Bronchial smooth muscle cell (primary cell): Measurements from ENCODE around the gene ACACA. TPM values are rescaled to one million over a fixed set of nuclear protein-coding genes. Genes with fewer than 3 reads are reported as not detected.

ENCODE experiments used
- total RNA-seq: library from RNA; depleted of rRNA; stranded (reverse); fragments of >200 nt; gene quantifications from 2 replicates; pipeline ENCODE4 v1.2.1, GENCODE V29; 2014

ACACA gene
- total RNA-seq: 47.0 and 55.7 TPM in 2 replicates

DNA sequence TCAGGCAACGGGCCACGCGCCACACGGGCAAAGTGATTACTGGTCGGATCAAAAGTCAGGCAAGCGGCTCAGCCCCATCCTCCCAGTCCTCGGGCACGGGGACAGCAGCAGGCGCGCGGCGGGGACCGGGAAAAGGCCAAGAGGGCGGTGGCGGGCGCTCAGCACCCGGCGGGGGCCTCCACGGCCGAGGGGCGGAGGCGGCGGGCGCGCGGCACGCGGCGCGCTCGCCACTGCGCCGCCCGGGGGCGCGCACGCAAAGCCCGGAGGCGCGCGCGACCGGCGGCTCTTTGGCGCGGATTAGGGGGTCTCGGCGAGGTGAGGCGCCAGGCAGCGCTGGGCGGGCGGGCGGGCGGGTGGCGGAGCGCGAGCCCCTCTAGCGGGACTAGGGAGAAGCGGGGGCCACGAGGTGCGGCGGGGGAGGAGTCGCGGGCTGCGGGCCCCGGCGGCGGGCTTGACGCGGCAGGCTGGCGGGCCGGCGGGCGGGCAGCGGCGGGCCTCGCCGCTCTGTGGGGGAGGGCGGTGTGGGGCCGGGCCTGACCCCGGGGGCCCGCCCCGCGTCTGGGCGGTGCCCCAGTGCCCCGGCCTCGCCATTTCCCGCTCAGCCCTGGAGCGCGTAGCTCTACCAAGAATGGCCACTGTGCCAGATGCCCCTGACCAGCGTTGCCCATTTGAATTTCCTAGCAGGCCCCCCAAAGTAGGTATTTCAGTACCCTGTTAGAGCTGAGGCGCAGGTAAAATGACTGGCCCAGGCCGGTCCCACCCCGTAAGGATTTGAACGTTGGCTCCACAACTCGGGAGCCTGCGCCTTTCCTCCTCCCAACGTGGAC is at the start of gene ACACA, which contains the start of gene TADA2A:
Gene ACACA (minus strand): TSS at position 202 of the 827 bp plus-strand sequence. CDS start 537 bp downstream, outside the sequence.
Gene TADA2A (plus strand): TSS at position 252 of the 827 bp plus-strand sequence. CDS start 4,480 bp downstream, outside the sequence.

DNA sequence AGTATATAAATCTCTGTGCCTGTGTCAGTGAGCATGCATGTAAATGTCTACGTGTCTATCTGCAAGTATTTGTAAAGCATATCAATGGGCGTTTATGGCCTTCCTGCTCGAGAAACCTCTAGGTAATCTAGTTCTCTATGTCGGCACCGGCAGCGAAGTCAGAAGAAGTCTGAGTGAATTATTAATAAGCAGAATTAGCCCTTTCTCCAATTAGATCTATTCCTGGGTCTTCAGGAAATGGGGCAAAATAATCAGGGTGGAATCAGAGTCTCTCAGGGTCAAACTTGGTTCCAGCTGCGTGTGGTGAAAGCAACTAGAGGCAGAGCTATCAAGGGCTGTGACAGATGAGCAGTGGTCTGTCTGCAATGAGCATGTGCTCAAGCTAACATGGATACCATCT is 30.9 kb downstream of the ACACA start, which contains the start of gene C17orf78:
Gene C17orf78 (plus strand): TSS at position 280 of the 400 bp plus-strand sequence. CDS start 108 bp downstream, at position 388.

Other genes starting within 250 kb of the ACACA start
- gene C17orf78, start 30.9 kb downstream of the ACACA start, total RNA-seq: not detected in 2 replicates
- gene TADA2A, start 50 bp upstream of the ACACA start, total RNA-seq: 15.9 and 16.4 TPM in 2 replicates
- gene DUSP14, start 83.1 kb upstream of the ACACA start, total RNA-seq: 28.7 and 44.3 TPM in 2 replicates
- 7.9 and 11.2 TPM in 2 replicates for gene SYNRG, start 202.6 kb upstream of the ACACA start, total RNA-seq
- 13.4 and 14.4 TPM in 2 replicates for gene DDX52, start 236.6 kb upstream of the ACACA start, total RNA-seq